GM21717 (cell line): ENCODE measurements around the gene DLGAP1.
"Not testable (repeated sequence)": the region's sequence is repeated elsewhere in the genome, so short reads cannot be mapped to it uniquely, and the experiment has no call there.

Source experiments
- ATAC-seq: cut with Tn5 transposase; IDR thresholded peaks from one replicate; pipeline ENCODE4 v1.9.1; 2021; ENCODE audit warnings: mild to moderate bottlenecking, moderate library complexity; ENCODE audit not compliant: unreplicated experiment

Gene DLGAP1

GRCh38 chr18:3710712-3711301, 744.3 kb downstream of the DLGAP1 start:
- ATAC-seq: no peak

GRCh38 chr18:3709205-3709604, 745.9 kb downstream of the DLGAP1 start:
- no peak for ATAC-seq

- ATAC-seq: no peak
Observed at GRCh38 chr18:3706279-3707097, 748.6 kb downstream of the DLGAP1 start.

GRCh38 chr18:3704556-3705344, 750.4 kb downstream of the DLGAP1 start:
- no peak for ATAC-seq

GRCh38 chr18:3703732-3704176, 751.4 kb downstream of the DLGAP1 start:
- no peak for ATAC-seq

- ATAC-seq: not testable (repeated sequence)
Observed at GRCh38 chr18:3699707-3700567, 755.2 kb downstream of the DLGAP1 start.

GRCh38 chr18:3694030-3694778, 760.9 kb downstream of the DLGAP1 start:
- not testable (repeated sequence) for ATAC-seq

GRCh38 chr18:3693410-3693809, 761.7 kb downstream of the DLGAP1 start:
- no peak for ATAC-seq

GRCh38 chr18:3692691-3693090, 762.4 kb downstream of the DLGAP1 start:
- ATAC-seq: no peak

- ATAC-seq: no peak
Observed at GRCh38 chr18:3692113-3692621, 762.9 kb downstream of the DLGAP1 start.

GRCh38 chr18:3691705-3692104, 763.4 kb downstream of the DLGAP1 start:
- ATAC-seq: no peak

GRCh38 chr18:3690764-3691066, 764.4 kb downstream of the DLGAP1 start:
- ATAC-seq: no peak

- no peak for ATAC-seq
Observed at GRCh38 chr18:3689986-3690763, 764.9 kb downstream of the DLGAP1 start.

GRCh38 chr18:3689091-3689490, 766.0 kb downstream of the DLGAP1 start:
- ATAC-seq: no peak

GRCh38 chr18:3688690-3689089, 766.4 kb downstream of the DLGAP1 start:
- ATAC-seq: no peak

GRCh38 chr18:3683483-3683882, 771.6 kb downstream of the DLGAP1 start:
- ATAC-seq: no peak

GRCh38 chr18:3682061-3682460, 773.0 kb downstream of the DLGAP1 start:
- ATAC-seq: no peak

GRCh38 chr18:3679241-3679640, 775.9 kb downstream of the DLGAP1 start:
- no peak for ATAC-seq

GRCh38 chr18:3675994-3676393, 779.1 kb downstream of the DLGAP1 start:
- ATAC-seq: no peak
